ENCODE data around the gene SLC22A14. TPM values are rescaled to one million over a fixed set of nuclear protein-coding genes. Genes with fewer than 3 reads are reported as not detected.

Gene SLC22A14
- total and polyA plus RNA-seq, 2 donors (not counting 3 experiments of a cell fraction or from before 2014, with no cell fraction given) = not detected

- no peaks in the 10 kb centered on the region for H4K20me1 ChIP-seq (replicated peaks; ENCODE audit: control insufficient read depth, extremely low read depth, insufficient read depth, low read length)
- dilution Hi-C loops (cut with MboI; ENCODE audit: extremely low pct_ligation_motif_present, low sequenced_read_pairs) = no loop called here
- no peak overlapping the region for H2AFZ ChIP-seq (ENCODE audit: low read depth, low read length)
- BruUV-seq (replicated peaks) = no TSS peak
- no peaks in the 10 kb centered on the region for H3K27me3 ChIP-seq (ENCODE audit: control insufficient read depth in 2 of 2, insufficient read depth in 2 of 2, low read length in 2 of 2)
- no peaks in the 10 kb centered on the region for H3K4me1 ChIP-seq (ENCODE audit: control insufficient read depth, extremely low read depth, insufficient read depth, low read length)
- ChIA-PET POLR2A (no interaction called here), CTCF (interaction anchor here (1.4 kb wide), 1 partner anchor 12 kb away, joined by 4 read pairs; no protein-coding TSS in a partner anchor)
- DNase-seq (ENCODE audit: low read depth, low spot score) (no peak), FAIRE-seq (no peak)
- H3K9me1 ChIP-seq (replicated peaks; ENCODE audit: control insufficient read depth, extremely low read depth, insufficient read depth, low read length) = no peaks in the 10 kb centered on the region
- H3K79me2 ChIP-seq (ENCODE audit: control insufficient read depth, insufficient read depth, low read length) = no peaks in the 10 kb centered on the region
- H3K4me2 ChIP-seq (ENCODE audit: insufficient read depth, low read length) = no peak overlapping the region
- no peak overlapping the region for H3K9ac ChIP-seq (replicated peaks; ENCODE audit: extremely low read depth, insufficient read depth, low read length)
- intact Hi-C loops (cut with micrococcal nuclease) = no loop called here
- no peak overlapping the region for H3K27ac ChIP-seq (ENCODE audit: insufficient read depth, low read depth, low read length)
- H3K36me3 ChIP-seq (ENCODE audit: control insufficient read depth in 2 of 2, extremely low read depth in 1 of 2, insufficient read depth in 2 of 2, low read length in 2 of 2) = no peaks in the 10 kb centered on the region
- no peaks in the 10 kb centered on the region for H3K9me3 ChIP-seq (replicated peaks; ENCODE audit: control insufficient read depth, insufficient read depth, low read length)
- no peak overlapping the region for H3K4me3 ChIP-seq (replicated peaks in 1 of 3; ENCODE audit: insufficient read depth in 1 of 3, low read depth in 1 of 3, low read length in 3 of 3)
- TF ChIP-seq MYC (IDR thresholded peaks at IDR 0.05; ENCODE audit: low read depth, low read length) (no peak), POLR2A (IDR thresholded peaks at IDR 0.05; ENCODE audit: low read depth, low read length) (no peak), CTCF (IDR thresholded peaks at IDR 0.05; ENCODE audit: extremely low read depth in 1 of 2, insufficient read depth in 1 of 2, low read depth in 1 of 2, low read length in 2 of 2) (no peak), GATA2 (IDR thresholded peaks at IDR 0.05; ENCODE audit: insufficient read depth, insufficient read length, low read depth, low read length) (no peak), FOS (IDR thresholded peaks at IDR 0.05; ENCODE audit: borderline replicate concordance, insufficient read depth, low read length) (no peak), MAX (IDR thresholded peaks at IDR 0.05; ENCODE audit: insufficient read depth, insufficient read length) (no peak), POLR2AphosphoS5 (IDR thresholded peaks at IDR 0.05; ENCODE audit: insufficient read depth, low read depth, low read length) (no peak), JUN (IDR thresholded peaks at IDR 0.05; ENCODE audit: borderline replicate concordance, insufficient read depth, insufficient read length, low read depth) (no peak), EZH2 (IDR thresholded peaks at IDR 0.05; ENCODE audit: borderline replicate concordance, low read depth, low read length, severe bottlenecking) (no peak)
Measured at GRCh38 chr3:38314764-38315487, 32.8 kb downstream of the SLC22A14 start.

Data from endothelial cell of umbilical vein (primary cell).